H4 (cell line): Measurements from ENCODE around the gene SMIM28. TPM values are rescaled to one million over a fixed set of nuclear protein-coding genes. Genes with fewer than 3 reads are reported as not detected.
A peak's percentile ranks its signal among the peaks of the same experiment; 100 is the strongest.

Experiments
- DNase-seq: peaks from one replicate; pipeline ENCODE4 v3.0.0-alpha.2; 2015; ENCODE audit warnings: low spot score
- total RNA-seq: library from RNA; depleted of rRNA; stranded (reverse); fragments of >200 nt; shearing (Covaris generic); gene quantifications from 2 replicates; pipeline ENCODE4 v1.2.3, GENCODE V29; 2014

The SMIM28 gene
- total RNA-seq, 1 experiment from 2014 or later: not detected

DNA sequence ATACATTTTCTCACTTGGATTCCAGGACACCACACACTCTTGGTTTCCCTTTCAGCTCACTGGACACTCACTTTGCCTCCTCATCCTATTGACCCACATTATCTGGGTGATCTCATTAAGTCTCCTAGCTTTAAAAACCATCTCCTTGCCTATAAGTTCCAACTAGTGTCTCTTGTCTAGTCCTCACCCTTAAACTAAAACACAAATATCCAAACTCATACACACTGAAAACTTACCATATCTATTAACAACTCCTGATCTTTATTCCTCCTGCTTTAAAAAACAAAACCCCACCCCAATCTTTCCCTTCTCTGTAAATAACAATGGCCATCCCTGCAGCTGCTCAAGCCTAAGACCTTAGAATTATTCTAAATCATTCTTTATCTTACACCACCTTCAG, 3.5 kb upstream of the SMIM28 start:
- no peak for DNase-seq

DNA sequence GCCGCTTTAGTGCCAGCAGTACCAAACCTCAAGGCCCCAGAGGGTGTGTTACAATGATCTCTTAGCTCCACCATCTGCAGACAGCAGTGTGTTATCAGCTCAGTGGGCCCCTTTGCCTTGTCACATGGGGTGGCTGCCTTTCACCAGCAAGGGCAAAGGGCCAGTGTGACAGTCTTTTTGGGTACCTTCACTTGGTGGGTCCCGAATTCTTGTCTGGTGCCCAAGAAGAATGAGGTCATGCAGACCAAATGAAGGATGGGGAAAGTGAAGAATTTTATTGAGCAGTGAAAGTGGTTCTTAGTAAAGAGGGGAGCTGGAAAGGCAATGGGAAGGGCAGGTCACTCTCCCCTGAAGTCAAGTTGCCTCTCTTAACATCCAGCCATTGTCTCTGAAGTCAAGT, 2.9 kb upstream of the SMIM28 start:
- no peak for DNase-seq

DNA sequence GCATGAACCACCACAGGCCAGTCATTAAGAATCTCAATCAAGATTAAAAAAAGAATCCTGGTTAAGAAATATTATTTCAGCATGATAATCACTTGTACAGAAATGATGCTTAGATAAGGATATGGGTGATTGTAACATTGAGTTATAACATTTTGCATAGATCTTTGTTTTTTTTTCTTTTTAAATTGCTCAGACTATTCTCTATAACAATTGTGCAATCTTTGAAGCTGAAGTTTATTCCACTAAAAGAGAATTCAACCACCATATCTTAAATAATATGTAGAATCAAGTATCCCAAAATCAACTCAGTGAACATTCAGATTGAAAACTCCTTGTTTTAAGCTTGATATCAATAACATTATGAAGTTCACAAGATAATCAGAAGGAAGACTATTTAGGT, 663 bp upstream of the SMIM28 start:
- no peak for DNase-seq

DNA sequence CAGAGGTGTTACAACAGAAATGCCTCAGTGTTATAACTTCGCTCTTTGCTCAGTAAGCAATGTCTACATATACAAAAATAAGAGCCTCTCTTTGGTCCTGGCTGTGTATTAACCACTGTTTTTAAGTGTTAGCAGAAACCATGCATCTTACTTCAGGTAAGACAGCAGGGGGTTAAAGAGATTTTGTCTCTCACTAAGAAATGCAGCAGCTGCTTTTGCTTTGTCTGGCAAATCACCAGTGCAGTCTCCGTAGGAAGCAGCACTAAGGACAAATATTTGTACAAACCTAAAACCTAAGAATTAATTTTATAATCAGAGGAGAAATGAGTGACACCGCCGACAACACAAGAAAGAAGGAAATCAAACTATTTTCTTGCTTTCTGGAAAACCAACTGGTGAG, 758 bp downstream of the SMIM28 start:
- DNase-seq: no peak

DNA sequence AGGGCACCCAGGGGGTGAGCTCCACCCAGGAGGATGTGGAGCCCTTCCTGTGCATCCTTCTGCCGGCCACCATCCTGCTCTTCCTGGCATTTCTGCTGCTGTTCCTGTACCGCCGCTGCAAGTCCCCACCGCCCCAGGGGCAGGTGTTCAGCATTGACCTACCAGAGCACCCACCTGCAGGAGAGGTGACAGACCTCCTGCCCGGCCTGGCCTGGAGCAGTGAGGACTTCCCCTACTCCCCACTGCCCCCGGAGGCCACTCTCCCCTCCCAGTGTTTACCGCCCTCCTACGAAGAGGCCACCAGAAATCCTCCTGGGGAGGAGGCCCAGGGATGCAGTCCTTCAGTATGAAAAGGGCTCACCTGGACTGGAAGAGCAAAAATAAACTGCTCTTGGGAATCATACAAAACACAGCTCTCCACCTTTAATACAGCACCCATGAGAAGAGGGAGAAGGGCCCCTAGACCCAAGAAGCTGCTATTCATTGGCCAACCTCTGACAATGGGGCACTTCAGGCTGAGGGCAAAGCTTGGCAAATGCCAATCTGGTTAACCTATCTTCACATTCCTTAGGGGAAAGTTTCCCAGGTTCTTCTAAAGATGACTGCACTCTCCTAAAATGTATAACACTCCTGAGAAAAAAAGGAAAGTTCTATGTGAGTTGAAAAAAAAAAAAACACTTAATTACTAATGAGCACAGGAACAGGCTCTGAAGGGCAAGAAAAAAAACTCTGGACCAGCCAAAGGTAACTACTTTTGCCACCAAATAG, 5.0 kb downstream of the SMIM28 start:
- DNase-seq: no peak

DNA sequence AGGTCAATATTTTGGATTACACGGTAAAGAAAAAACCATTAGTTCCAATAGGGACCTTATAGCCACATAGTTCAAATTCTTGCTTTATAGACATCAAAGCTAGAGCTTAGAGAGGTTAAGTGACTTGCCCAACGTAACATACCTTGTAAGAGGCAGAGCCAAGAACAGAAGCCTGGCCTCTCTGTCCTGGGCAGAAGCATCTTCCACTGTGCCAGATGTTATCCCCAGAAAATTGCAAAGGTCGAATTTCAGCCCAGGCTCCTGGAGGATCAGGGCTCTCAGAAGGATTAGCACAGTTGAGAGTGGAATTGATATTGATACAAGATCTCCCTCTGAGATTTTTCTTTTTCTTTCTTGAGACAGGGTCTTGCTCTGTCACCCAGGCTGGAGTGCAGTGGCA, 6.1 kb downstream of the SMIM28 start:
- DNase-seq: no peak

DNA sequence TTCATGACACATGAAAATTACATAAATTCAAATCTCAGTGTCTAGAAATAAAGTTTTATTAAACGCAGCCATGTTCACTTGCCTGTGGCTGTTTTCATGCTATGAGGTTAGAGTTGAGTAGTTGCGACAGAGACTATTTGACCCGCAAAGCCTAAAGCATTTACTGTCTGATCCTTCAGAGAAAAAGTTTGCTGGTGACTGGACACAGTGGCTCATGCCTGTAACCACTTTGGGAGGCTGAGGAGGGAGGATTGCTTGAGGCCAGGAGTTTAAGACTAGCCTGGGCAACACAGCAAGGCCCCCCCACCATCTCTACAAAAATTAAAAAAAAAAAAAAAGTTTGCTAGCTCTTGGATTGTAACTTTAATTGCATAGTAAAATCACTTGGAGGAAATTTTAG, 9.2 kb downstream of the SMIM28 start:
- DNase-seq: no peak

DNA sequence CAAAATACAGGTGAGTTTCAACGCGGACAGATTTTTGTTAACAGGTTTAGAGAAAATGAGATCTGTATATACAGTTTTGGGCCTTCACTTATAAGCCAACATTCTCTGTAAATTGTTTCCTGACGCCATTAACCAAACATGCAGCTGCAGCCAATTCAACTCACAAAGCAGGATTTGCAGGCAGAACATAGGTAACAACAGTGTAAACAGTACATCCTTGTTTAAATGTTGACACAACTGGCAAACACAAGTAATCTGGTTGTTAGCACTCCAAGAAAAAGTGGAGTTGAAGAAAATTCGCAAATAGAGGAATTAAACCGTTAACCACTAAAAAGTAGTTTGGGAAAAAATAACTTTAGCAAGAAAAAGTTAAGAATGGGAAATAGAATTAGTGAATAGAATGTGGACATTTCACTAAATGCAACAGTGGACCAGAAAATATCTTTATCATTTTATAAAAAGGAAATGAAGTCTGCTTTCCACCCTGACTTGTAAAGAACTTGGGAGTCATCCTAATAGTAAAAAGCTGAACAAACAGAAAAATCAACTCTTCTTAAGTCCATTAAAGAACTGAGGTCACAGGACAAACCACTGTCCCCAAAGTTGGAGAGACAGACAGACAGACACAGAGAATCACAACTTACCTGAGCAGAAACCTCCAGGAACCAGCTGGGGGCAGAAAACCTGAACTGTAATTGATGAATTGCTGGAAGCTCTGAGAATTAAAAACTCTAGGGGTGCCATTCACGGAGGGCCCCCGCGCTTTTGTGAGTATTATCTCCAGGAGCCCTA, 10.1 kb downstream of the SMIM28 start:
- DNase-seq: no peak

DNA sequence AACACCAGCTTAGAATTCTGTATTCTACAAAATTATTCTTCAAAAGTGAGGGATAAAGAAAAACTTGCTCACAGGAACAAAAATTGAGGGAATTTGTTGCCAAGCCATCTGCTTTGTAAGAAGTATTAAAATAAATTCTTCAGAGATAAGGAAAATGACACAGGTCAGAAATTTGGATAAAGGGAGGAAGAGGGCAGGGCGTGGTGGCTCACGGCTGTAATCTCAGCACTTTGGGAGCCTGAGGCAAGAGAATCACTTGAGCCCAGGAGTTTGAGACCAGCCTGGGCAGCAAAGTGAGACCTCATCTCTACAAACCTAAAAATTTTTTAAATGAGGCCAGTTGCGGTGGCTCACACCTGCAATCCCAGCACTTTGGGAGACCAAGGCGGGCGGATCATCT, 11.8 kb downstream of the SMIM28 start:
- no peak for DNase-seq

DNA sequence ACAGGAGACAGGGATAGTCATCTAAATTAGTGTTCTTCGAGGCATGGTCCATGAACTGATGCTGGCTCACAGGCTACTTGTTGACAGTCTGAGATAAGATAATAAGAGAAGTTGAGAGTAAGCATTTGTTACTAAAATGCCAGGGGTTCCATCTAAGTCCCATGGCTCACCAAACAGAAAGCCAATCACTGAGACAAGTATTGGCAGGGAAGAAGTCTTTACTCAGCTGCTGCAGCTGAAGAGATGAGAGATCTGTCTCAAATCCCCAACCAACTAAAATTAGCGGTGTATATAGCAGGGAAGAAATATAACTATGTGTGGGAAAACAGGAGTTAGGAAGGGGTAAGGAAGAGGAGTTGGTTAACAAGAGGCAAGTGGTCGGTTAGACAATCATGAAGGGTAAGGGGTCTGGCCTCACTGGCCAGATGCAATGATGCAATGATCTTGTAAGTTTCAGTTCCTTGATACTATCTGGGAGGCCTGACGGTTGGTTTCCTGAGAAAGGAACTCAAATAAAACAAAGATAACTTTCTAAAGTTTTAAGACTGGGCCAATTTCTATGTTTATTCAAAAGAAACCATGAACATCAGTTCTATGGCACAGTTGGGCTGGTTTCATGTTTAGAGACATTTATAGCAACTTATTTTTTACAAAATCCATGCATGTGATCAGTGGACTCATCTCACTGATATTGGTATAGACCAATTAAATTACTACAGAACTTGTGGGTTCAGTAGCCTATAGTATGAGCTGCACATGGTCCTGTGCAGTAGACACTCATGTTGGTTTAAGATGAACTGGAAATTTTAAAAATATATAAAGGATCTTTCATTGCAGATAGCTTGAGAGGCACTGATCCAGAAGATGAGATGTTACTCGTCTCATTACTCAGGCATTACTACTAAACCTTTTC, 16.4 kb downstream of the SMIM28 start:
- DNase-seq: no peak

DNA sequence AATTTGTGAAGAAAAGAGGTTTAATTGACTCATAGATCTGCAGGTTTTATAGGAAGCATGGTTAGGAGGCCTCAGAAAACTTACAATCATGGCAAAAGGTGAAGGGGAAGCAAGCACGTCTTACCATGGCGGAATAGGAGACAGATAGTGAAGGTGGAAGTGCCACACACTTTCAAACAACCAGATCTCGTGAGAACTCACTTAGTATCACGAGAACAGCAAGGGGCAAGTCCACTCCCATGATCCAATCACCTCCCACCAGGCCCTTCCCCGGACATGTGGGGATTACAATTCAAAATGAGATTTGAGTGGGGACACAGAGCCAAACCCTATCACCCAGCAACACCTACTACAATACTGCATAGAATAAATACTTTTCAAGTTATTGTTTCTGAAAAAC, 19.0 kb downstream of the SMIM28 start:
- DNase-seq: no peak

DNA sequence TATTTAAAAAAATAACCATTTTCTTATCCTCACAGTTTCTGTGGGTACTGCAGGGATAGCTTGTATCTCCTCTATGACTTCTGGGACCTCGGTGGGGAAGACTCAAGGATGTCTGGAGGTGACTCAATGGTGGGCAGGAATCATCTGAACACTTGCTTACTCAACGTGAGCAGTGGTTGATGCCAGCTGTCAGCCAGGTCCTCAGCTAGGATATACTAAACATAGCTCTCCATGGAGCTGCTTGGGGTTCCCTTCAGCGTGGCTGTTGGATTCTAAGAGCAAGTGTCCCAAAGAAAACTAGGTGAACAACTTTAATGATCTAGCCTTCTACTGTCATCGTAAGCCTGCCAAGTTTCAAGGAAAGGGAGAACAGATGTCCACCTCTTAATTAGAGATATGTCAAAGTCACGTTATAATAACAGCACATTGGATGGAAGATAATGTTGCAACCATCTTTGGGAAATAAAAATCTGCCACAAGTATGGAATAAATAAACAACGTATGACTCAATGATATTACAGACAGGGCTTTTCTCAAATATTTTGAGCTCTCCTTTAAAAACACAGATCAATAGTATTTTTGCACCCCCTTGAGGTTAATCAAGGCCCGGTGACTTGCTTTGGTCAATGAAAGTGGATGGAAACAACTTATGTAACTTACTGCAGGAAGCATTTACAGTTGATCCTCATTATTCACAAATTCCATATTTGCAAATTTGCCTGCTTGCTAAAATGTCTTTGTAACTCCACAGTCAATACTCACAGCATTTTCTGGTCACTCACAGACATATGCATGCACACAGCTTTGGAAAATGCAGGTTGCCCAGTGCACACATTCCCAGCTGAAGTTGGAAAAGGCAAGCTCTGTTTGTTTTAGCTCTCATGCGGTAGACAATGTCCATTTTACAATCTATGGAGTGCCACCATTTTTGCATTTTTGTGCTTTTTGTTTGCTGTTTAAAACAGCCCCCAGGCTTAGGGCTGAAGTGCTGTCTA, 19.7 kb downstream of the SMIM28 start:
- no peak for DNase-seq

DNA sequence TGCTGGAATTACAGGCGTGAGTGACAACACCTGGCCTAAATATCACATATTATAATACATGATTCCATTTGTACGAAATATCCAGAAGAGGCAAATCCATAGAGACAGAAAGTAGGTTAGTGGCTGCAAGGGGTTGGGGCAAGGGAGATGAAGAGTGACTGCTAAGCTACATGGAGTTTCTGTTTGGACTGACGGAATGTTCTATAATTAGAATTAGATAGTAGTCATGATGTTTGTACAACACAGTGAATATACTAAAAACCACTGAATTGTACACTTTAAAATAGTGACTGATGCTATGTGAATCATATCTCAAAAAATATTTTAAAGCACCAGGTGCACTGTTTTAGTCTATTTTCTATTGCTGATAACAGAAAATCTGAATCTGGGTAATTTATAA, 22.6 kb downstream of the SMIM28 start:
- no peak for DNase-seq

DNA sequence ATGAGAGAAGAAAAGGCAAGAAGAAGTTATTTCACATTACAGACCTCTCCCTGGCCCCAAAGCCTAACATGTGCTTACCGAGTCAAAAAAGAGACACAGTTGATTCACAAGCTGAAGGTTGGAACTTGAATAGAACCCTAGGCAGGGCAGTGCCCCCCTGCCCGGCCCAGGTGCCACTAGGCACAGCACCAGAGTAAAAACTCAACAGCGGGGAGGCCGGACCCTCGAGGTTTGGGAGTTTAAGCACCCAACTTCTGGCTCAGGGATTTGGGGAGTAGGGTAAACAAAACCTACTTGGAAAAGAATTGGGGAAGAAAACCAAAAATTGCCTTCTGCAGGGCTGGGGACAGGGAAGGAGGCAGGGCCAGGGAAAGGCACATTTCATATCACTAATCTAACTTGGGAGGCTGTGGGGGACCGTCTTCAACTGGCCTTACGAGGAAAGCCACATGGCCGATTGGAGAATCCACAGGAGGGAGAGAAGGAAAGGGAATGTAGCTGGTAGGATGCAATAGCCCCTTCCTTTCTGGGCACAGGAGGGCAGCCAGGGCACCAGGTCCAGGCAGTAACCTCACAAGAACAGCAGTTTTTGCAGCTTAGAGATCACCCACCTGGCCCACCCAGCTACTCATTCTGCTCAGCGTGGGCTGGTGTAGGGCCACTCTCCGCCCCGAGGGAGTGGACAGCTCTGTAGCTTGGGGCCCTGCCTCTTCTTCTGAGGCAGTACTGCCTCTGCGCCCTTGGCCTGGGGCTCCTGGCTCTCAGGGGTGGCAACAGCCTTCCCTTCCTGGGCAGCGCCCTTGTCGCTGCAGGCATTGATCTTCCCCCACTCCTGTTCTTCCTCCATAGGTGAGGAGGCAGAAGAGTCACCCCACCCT, 24.5 kb downstream of the SMIM28 start:
- DNase-seq: no peak

DNA sequence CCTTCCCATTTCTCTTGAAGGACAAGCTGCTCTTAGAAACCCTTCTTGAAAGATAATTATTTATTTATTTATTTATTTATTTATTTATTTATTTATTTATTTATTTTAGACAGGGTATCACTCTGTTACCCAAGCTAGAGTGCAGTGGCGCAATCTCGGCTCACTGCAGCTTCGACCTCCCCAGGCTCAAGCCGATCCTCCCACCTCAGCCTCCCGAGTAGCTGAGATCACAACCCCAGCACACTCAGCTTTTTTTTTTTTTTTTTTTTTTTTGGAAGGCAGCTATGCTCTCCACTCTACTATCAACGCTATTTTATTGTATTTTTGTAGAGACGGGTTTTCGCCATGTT, 25.1 kb downstream of the SMIM28 start:
- DNase-seq: no peak

DNA sequence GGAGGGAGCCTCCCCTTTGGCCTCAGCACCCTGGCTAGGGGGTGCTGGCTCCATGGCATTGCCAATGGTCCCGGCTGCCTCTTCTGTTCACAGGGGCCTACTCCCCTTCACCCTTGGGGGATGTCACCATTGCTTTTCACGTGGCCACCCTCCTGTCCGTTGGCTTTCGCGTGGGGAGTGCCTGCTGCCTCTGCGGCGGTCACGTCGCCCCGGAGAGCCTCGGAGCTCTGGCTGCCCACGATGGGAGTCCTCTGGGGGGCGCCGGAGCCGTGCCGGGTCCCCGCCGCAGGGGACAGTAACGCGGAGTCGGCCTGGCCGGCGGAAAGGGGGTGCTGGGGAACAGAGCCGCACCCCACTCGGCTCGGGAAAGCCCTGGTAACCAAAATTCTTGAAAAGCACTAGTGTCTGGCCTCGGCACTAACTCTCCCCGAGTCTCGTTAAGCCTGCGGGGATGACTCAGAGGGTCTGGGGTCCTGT, 25.7 kb downstream of the SMIM28 start:
- DNase-seq: no peak

DNA sequence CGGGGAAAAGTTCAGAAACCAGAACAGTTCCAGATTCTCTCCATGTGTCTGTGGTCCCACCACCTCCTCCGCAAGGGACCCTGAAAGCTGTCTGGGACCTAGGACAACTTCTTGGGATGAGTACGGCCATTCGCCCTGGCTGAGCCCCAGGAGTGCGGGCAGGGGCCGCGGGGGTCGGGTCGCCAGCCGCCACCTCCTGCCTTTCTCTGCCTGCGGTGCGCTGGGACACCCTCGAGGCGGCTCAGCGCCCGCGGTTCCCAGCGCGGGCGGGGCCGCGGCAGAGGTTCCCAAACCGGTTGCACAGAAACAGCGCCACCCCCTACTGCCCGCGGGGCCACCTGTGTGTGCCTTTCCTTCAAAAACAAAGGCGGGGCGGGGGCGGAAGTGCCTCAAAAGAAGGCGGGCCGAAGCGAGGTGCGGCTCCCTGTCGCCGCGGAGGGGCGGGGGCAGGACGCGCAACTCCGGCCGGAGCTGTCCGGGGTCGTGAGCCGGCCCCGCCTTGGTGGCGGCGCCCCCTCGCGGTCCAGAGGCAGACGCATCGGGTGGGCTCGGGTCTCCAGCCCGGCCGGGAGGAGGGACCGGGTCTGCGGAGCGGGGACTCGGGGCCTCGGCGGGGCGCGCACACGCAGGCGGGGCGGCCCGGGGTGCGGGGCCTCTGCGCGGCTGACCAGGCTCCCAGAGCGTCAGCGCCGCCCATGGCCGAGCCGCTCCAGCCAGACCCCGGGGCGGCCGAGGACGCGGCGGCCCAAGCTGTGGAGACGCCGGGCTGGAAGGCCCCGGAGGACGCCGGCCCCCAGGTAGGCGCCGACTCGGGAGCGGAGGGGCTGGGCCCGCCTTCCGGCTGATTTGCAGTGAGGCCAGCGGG, 26.3 kb downstream of the SMIM28 start, which contains the start of gene HEBP2:
HEBP2 (plus strand) TSS at position 423 of the 865 bp plus-strand sequence; CDS start at position 696, 273 bp downstream.
- DNase-seq: peak; percentile 81

DNA sequence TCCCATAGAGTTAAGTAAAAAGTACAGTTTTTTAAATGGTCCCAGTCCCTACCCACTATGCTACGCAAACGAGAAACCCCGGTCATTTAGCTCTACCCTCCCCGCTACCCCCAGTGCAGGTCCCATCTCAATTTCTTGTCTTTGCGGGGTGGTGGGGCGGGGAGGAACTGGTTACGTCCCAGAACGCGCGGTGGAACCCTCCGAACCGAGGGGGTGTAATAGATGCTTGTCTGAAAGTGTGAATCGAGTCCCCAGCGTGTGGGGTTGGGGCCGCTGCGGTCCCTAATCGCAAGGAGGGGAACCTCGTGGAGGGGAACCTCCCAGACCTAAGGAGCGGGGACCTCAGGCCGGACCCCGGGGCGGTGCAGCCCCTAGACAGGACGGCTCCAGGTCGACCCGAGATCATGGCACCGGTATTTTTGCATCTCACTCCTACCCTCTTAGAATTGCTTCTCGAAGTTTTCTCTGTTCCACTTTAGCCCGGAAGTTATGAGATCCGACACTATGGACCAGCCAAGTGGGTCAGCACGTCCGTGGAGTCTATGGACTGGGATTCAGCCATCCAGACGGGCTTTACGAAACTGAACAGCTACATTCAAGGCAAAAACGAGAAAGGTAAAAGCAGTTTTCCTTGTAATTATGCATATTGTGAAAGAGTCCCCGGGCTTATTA, 27.1 kb downstream of the SMIM28 start:
- no peak for DNase-seq
